Measurements from ENCODE around the gene SATB1.
"Not testable (repeated sequence)": the region's sequence is repeated elsewhere in the genome, so short reads cannot be mapped to it uniquely, and the experiment has no call there.

SATB1 gene

GRCh38 chr3:18351823-18352744, 73.1 kb downstream of the SATB1 start:
- no peak for DNase-seq (ENCODE audit: low read depth in 2 of 2)

GRCh38 chr3:18351069-18351628, 74.0 kb downstream of the SATB1 start:
- DNase-seq (ENCODE audit: low read depth in 2 of 2): no peak

GRCh38 chr3:18349197-18349798, 75.8 kb downstream of the SATB1 start:
- DNase-seq (ENCODE audit: low read depth in 2 of 2): no peak

DNA sequence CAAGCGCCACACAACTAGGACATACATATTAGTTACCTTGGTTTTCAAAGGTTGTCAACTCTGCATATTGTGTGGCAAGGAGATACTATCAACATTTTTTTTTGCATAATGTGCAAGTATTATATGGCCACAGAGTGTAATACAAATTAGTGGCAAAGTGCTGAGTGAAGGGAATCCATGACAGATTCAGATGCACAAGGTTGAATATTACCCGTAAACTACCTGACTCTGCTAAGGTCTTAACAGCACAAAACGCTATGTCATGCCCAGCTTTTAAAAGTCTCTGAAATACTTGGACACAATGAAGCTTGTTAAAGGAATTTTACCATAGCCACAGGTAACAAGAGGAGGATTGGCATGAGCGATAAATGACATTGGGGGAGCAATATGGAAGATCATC, 79.0 kb downstream of the SATB1 start:
- DNase-seq (ENCODE audit: low read depth in 2 of 2): no peak

DNA sequence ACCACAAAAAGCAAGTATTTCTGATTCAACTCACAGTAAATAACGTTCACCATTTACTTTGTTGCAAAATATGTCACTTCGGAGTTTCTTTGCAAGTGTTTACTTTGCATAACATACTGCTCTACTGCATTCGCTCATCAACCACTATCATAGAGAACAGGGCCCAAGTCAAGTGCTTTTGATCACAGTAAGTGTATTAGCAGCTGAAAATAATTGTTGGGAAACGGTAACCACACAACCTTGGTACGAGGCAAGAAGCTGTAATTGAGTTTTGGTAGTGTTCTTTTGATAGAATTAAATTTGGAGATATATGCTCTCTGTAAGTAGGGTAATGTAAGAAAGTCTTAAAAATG, 80.1 kb downstream of the SATB1 start:
- no peak for DNase-seq (ENCODE audit: low read depth in 2 of 2)

- DNase-seq (ENCODE audit: low read depth in 2 of 2): no peak
These were observed 80.7 kb downstream of the SATB1 start for GRCh38 chr3:18344306-18345014.

DNA sequence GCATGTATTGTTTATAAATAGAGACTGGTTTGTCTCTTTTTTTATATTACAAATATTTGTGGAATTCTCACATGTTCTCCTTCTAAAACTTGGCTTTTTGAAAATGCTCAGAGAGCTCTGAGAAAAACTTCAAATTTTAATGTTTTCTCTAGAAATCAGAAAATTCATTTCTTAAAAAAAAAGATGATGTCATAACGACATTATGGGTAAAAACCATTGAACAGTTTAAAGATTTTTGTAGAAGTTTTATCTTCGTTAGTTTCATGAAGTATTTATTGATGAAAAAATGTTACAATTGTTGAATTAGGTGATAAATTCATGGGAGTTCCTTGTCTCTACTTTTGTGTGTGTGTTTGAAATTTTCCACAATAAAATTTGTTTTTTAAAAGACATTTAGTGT, 81.3 kb downstream of the SATB1 start:
- no peak for DNase-seq (ENCODE audit: low read depth in 2 of 2)

DNA sequence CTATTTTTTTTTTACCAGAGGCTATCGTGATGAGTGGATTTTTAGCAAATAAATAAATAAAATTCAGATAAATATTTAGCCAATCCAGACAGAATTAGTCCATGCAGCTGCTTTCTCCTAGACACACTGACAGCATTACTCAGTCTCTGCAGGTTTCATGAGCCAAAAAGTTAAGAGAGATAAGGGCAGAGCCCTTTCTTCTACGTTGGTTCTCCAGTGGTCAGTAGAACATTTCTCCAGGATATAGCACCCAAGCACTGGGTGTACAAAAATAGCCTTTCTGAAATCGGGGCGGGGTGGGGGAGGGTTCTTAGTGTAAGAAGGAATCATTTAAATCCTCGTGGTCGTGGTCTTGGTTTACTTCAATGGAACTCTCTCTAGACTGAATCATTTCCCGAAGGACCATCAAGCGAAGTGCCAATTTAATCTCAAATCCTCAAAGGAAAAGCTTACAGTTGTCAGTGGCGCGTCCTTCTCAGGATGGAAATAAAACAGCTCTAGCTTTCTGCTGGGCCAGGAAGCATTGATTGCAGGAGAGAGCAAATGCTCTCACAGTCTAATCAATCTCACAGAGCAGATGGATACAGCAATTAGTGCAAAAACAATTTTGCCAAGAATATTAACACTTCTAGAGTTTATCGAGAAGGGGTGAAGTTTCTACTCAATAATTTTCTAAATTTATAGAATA, 86.2 kb downstream of the SATB1 start:
- no peak for DNase-seq (ENCODE audit: low read depth in 2 of 2)

GRCh38 chr3:18337231-18337630, 87.9 kb downstream of the SATB1 start:
- no peak for DNase-seq (ENCODE audit: low read depth in 2 of 2)

DNA sequence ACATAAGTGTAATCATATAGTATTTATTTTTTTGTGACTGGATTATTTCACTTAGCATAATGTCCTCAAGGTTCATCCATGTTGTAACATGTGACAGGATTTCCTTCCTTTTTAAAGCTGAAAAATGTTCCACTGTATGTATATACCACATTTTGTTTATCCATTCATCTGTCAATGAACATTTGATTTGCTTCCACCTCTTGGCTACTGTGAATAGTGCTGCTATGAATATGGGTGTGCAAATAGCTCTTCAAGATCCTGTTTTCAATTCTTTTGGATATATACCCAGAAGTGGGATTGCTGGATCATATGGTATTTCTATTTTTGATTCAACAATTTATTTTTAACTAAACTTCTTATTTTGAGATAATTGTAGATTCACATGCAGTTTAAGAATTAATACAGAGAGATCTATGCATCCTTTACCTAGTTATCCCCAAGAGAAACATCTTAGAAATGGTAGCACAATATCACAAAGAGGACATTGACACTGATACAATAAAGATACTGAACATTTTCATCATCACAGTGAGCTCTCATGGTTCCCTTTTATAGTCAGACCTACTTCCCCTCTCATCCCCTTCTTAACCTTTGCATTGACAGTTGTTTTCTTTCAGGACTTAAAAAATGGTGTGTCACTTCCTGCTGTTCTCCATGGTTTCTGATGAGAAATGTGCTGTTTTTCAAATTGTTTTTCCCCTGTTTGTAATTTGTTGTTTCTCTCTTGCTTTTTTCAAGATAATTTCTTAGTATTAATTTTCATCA, 90.1 kb downstream of the SATB1 start:
- no peak for DNase-seq (ENCODE audit: low read depth in 2 of 2)

DNA sequence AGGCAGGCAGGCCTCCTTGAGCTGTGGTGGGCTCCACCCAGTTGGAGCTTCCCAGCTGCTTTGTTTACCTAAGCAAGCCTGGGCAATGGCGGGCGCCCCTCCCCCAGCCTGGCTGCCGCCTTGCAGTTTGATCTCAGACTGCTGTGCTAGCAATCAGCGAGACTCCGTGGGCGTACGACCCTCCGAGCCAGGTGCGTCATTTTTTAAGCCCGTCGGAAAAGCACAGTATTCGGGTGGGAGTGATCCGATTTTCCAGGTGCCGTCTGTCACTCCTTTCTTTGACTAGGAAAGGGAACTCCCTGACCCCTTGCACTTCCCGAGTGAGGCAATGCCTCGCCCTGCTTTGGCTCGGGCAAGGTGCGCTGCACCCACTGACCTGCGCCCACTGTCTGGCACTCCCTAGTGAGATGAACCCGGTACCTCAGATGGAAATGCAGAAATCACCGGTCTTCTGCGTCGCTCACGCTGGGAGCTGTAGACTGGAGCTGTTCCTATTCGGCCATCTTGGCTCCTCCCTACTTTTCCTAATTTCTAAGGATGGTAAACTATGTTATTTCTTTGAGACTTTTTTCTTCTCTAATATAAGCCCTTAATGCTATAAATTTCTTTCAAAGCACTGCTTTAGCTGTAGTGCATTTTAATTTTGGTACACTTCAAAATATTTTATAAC, 94.2 kb downstream of the SATB1 start:
- DNase-seq (ENCODE audit: low read depth in 2 of 2): not testable (repeated sequence)

DNA sequence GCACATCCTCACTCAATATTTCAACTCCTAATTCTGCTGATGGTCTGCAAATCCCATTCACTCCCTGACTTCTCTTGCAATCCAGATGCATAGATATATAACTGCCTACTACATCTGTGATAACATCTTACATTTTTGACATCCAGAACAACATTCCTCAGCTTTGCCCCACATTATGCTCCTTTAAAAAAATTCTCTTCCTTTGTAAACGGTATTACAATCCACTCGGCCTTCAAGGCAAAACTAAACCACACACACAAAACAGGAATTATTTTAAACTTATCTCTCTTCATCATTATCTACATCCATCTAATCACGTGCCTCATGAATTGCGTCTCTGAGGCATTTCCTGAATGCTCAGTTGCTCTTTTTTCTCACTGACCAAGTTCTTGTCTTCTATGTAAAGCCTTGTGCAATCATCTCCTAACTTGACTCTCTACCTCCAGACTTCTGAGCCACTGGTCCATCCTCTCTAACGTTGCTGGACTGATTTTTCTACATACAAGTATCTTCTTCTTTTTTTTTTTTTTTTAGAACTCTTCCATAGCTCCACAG, 117.0 kb downstream of the SATB1 start:
- no peak for DNase-seq (ENCODE audit: low read depth in 2 of 2)

DNA sequence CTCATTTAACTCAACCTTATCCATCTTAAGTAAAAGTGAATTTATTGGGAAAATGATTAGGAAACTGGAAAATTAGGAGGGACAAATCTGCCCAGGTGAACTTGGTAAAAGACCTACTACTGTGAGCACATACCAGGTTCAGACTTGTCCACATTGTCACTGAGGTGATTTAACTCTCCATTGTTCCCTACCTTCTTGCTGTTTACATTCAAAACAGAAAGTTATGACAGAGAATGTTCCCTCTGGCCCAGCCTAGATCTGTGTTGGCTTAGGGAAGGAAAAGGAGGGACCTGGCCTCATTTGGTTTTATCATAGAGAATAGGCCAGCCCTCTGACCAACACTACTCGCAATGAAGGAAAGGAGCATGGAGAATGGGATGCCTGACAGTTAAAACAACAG, 117.6 kb downstream of the SATB1 start:
- no peak for DNase-seq (ENCODE audit: low read depth in 2 of 2)

DNA sequence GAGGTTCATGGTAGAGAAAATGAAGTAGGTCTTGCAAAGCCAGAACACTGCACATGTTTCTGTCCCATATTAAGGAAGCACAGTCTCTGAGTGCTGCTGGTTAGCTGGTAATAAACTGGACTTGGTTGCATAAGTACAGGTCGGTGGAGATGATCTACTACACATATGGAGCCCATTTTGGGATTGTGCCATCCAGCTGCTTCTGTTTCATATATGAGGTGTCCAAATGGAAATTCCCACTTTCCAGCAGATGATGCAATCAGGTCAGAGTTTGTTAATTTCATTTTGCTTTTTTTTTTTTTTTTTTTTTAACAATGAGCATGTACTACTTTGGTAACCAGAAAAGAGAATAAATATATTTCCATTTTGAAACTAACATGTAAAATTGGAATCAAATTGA, 122.6 kb downstream of the SATB1 start:
- no peak for DNase-seq (ENCODE audit: low read depth in 2 of 2)

DNA sequence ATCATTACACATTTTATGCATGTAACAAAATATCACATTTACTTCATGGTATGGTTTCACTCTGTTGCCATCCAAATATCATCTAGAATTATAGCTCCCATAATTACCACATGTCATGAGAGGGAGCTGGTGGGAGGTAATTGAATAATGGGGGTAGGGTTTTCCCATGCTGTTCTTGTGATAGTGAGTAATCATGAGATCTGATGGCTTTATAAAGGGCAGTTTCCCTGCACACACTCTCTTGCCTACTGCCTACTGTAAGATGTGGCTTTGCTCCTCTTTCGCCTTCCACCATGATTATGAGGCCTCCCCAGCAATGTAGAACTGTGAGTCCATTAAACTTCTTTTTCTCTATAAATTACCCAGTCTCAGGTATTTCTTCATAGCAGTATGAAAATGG, 123.4 kb downstream of the SATB1 start:
- DNase-seq (ENCODE audit: low read depth in 2 of 2): no peak

DNA sequence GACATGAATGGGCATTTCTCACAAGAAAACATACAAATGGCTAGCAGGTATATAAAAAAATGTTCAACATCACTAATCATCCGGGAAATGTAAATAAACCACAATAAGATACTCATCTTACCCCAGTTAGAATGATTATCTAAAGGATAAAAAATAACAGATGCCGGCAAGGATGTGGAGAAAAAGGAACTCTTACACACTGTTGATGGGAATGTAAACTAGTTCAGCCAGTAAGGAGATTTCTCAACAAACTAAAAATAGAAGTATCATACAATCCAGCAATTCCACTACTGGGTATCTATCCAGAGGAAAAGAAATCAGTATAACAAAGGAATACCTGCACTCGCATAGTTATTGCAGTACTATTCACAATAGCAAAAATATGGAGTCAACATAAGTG, 124.2 kb downstream of the SATB1 start:
- no peak for DNase-seq (ENCODE audit: low read depth in 2 of 2)

GRCh38 chr3:18297126-18297525, 128.0 kb downstream of the SATB1 start:
- DNase-seq (ENCODE audit: low read depth in 2 of 2): no peak

Data from stimulated activated CD8-positive, alpha-beta memory T cell treated with anti-CD3 and anti-CD28 coated beads, Interleukin-2, amount 100 ng/mL, for 1 hour (primary cell).